ENCODE measurements around the gene ANO2.

The ANO2 gene

DNA sequence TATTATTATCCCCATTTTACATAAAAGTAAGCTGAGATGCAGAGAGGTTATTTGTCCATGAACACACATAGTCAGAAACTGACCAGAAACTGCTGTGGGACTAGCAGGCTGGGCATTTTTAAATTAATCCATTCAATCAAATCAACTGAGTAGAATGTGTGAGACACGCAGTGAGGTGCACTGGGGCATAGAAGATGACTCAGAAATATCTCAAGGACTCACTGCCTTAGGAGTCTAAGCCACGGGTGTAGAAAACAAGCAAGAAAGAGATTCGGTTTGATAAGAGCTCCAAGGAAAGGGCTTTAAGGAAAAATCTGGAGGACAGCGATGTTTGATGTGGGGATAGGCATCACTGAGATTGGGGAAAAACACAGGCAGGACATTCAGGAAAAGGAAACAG is 127.8 kb downstream of the ANO2 start:
- no peak for DNase-seq (ENCODE audit: low read depth)

DNA sequence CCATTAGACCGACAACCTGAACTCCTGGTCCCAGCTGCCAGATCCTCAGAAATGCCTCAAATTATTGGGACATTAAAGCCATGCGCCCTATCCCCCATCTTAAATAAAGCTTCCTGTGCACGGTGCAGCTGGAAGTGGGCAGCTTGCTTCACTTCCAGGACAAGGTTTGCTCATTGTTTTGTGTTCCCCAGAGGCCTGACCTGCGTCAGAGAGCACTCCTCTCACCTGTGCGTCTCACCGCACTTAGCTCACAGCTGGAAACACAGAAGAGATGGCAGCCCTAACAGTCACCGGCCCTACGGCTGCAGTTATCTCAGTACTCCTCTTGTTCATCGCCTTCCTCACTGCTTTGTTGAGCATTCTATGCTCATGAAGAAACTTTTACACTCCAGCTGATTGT is 135.5 kb downstream of the ANO2 start:
- no peak for DNase-seq (ENCODE audit: low read depth)

DNA sequence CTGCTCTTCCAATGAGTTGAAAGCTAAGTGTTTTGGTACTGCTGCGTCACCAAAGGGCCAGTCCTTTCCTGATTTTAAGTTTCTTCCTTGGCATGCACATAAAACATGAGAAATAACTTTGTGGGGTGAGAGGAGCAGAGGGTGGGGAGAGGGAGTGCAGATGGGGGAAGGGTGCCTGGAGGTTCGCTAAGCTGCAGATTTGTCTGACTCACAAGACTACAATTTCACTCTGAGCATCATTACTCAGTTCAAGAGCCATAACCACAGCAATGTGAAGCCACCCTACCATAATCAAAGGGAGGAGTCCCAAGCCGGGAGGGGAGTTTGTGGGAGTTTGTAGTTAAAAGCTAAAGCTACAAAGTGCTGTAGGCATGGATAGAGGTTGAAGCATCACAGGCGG is 136.1 kb downstream of the ANO2 start:
- no peak for DNase-seq (ENCODE audit: low read depth)

GRCh38 chr12:5807514-5808219 is 137.4 kb downstream of the ANO2 start:
- DNase-seq (ENCODE audit: low read depth) = no peak

- no peak for DNase-seq (ENCODE audit: low read depth)
These were observed 138.0 kb downstream of the ANO2 start for GRCh38 chr12:5807090-5807414.

GRCh38 chr12:5806371-5807089 is 138.5 kb downstream of the ANO2 start:
- no peak for DNase-seq (ENCODE audit: low read depth)

- no peak for DNase-seq (ENCODE audit: low read depth)
These were observed 141.5 kb downstream of the ANO2 start for GRCh38 chr12:5803532-5803931.

DNA sequence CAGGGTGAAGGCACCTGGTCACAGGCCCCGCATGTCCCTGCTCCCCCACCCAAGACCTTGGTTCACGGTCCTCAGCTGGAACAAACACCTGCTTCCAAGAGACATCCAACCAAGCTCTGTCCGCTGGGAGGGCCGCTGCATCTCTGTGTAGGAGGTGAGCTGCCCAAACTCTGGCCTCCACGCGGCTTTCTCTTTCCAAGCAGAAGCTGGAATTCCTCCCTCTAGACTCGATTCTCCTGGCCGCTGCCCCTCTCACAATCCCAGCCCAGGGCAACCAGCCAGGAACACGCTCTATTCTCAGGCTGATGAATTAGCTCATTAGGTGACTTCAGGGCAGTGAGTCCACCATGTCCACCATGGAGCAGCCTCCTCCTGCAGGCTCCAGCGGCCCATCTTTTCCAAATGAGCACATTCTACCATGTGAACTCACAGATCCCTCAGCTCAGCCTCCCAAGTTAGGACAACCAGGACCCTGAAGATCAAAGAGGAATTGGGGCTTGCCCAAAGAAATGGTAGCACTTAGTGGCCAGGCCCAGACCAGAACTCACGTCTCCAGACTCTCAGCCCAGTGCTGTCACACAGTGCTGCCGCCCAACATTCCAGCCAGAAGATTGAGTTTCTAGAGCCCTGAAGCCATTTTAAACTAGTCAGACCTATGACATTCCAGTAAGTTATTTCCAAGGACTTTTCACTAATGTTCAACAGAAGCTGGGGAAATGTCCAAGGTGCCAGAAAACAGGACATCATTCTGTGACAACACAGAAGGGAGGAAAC is 146.6 kb downstream of the ANO2 start:
- no peak for DNase-seq (ENCODE audit: low read depth)

GRCh38 chr12:5797661-5798060 is 147.4 kb downstream of the ANO2 start:
- DNase-seq (ENCODE audit: low read depth) = no peak

GRCh38 chr12:5796959-5797225 is 148.2 kb downstream of the ANO2 start:
- DNase-seq (ENCODE audit: low read depth) = no peak

DNA sequence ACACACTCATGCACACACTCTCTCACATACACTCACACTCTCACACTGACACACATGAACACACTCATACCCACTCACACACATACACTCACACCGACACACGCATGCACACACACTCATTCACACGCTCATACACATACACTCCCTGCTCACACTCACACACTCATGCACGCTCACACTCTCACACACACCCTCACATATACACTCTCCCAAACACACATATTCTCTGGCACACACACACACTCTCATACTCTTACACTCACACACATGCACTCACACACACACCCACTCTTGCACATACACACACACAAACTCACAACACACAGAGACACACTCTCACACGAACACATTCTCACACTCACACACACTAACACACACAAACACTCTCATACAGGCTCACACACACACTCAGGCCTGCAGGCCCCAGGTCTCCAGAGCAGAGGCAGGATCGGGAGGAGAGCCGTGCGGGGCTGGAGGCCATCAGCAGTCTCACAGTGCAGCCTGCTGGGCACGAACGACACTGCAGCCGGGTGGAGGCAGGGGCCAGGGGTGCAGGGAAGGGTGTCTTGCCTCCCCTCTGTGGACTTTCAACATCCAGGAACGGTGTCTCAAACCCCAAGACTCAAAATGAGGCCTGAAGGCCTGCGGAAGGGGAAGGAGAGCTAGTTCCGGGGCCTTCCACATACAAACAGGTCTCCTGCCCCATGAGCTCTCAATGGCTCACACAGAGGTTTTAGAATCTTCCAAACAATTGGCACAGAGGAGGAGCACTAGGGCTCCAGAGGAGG is 148.7 kb downstream of the ANO2 start:
- DNase-seq (ENCODE audit: low read depth) = no peak

DNA sequence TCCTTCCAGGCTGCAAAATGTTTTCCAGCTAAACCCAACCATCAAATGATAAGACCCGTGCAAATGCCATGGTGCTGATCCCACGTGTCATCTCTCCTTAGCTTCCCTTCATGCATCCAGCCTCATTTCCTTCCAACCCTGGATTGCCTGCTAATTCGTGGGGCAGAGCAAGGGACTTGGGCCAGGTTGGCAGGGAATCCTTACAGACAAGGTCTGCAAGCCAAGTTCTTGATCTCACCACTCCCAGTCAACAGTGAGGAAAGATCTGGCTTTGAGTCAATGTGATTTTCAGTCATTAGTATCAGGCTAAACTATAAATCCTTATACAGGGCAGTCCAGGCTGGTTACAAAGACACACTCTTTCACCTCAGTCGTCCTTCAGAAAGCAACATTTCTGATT is 150.9 kb downstream of the ANO2 start:
- DNase-seq (ENCODE audit: low read depth) = no peak

DNA sequence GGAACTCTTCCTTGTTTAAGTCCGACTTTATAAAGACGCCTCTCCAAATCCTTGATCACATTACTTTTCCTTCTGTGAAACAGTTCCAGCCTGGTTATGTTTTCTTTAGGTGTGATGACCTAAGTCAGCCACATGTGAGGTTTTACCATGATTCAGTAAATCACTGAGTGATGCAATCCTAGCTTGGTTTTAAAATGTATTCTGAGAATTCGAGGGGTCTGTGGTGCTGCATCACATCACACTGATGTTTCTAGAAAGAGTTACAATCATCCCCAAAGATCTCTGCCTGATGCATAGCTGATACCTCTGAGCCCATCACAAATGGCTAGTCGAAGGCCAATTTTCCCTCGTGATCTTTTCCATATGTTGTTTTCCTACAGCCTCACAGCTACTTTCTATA is 152.7 kb downstream of the ANO2 start:
- DNase-seq (ENCODE audit: low read depth) = no peak

GRCh38 chr12:5789469-5789968 is 155.5 kb downstream of the ANO2 start:
- no peak for DNase-seq (ENCODE audit: low read depth)

- DNase-seq (ENCODE audit: low read depth) = no peak
These were observed 157.2 kb downstream of the ANO2 start for GRCh38 chr12:5787828-5788227.

DNA sequence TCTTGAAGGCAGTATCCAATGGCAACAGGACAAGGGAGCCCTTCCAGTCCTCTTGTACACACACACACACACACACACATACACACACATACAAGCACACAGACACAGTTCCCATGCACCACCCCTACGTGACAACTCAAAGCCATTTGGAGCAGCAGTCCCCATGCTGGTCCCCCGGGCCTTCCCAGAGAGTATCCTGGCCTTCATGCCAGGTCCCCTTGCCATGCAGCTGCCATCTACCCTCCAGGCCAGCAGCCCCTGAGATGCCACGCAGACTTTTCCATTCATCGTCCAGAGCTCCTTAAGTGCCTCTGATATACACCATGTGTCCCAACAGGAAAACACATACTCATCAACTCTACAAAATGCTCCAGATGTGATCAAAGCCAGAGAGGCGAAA is 159.5 kb downstream of the ANO2 start:
- DNase-seq (ENCODE audit: low read depth) = no peak

DNA sequence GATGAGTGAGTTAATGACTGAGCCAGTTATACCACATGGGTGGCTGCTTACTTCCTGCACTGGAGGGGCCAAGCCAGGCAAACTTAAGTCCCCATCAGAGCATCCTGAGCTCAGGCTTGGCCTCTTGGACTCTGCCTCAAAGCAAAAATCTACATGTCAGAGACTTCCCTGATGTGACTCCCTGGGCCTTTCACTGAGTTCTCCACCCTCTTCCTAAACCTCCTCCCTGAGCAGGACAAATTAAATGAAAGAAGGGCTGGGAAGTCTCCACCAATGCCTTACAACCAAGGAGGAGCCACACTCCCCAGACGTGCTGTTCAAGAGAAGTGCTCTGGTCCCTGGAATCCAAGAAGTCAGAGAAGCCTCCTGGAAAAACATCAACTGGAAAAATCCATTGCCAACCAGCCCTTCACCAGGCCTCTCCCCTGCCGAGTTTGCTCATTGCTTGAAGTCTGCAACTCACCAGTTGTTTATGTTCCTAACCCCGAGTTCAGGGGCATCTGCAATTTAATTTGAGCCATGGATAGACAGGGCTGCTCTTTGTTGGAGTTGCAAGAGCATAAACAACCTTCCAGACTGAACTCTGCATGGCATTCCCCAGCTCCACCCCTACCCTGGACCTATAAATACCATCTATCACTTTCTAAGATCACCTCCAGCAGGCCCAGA is 160.5 kb downstream of the ANO2 start:
- DNase-seq (ENCODE audit: low read depth) = no peak

DNA sequence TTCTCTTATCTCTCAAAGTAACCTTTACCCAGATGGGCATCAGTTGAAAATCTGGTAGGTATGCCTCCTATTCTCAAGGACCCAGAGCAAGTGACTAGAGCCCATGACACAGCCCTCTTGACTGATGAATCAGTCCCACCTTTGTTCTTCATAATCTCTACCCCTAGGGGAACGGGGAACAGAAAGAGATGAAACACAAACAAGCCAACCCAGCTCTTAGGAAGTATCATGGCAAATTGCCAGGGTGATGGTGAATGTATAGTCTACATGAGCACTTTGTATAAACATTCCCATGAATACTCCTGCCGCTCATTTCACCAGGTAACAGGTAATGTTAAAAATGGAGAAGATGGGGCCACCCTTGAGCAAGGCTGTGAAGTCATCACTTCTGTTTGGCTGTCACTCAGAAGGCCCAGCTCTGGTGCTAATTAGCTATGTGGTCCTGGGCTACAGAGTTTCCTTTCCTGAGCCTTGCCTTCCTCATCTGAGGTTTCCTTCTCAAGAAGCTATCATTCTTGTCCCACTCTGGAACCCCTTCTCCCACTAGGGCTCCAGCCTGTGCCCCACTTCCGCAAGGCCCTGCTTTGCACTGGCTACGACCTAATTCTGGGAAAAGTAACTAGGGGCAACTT is 161.7 kb downstream of the ANO2 start:
- DNase-seq (ENCODE audit: low read depth) = no peak

DNA sequence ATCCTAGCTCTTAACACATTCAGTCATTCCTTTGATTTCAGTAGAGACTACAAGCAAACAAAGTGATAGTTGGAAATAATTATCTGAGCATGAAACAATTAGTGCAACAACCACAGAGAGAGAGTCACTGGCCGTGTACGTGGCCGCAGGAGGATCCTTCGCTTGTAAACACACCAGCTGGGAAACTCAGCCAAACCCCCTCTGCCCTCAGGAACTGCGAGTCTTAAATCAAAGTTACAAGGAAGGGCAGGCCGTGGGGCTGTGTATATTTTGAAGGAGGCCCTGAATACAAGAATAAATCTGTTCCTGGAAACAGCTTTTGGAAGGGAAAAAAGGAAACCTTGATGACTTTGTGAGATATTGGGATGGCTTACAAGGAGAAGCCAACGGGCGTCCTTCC is 164.5 kb downstream of the ANO2 start:
- DNase-seq (ENCODE audit: low read depth) = no peak

DNA sequence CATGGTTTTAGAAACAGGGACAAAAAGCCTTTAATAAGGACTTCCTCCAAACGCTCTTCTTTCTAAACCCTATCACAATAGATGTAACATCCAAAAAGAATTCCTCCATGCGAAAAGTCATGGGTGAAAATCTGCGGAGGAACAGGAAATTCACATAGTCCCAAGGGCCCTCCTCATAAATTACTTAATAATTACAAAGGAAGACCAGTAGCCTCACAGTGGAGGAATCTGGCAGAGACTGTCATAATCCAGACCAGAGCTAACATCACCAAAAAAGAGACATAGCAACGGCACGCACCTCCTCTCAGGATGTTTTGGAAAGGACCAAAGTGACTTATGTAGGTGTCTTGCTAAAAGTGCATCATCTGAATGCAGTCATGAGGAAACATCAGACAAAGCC is 165.7 kb downstream of the ANO2 start:
- DNase-seq (ENCODE audit: low read depth) = no peak

DNA sequence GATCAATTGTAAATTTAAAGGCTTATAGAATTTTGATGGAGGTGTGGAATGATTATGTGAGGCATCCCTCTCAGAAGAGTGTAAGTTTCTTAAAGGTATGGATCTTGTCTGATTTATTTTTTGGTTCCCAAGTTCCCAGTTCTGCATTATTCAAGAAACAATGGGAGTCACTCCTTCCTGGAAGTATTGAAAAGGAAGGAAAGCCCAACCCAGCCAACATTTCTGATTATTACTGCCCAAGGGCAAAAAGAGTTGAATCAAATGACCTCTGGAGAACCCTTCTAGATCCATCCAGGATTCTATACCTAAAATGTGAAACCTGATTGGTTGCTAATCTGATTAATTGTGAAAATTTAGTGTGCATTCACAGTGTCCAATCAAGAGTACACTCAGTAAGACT is 166.2 kb downstream of the ANO2 start:
- DNase-seq (ENCODE audit: low read depth) = no peak

DNA sequence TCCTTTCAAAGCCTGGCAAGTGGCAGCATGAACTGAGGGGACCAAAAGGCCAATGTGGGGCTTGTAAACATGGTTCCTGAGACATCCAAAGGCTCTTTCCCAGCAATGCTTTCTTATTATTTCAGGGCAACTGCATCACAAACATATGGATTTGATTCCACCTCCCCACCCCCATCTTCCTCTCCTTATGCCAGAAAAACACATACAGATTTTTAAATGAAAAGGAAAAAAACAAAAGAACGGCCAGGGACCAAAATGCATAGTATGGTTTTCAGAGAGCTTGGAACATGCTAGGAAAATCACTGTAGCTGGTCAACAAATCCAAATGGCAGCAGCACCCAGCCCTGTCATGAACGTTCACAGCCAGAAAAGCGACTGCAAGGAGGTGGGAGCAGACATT is 167.6 kb downstream of the ANO2 start:
- DNase-seq (ENCODE audit: low read depth) = no peak
